ENCODE data around the gene ASH1L.

Gene ASH1L

DNA sequence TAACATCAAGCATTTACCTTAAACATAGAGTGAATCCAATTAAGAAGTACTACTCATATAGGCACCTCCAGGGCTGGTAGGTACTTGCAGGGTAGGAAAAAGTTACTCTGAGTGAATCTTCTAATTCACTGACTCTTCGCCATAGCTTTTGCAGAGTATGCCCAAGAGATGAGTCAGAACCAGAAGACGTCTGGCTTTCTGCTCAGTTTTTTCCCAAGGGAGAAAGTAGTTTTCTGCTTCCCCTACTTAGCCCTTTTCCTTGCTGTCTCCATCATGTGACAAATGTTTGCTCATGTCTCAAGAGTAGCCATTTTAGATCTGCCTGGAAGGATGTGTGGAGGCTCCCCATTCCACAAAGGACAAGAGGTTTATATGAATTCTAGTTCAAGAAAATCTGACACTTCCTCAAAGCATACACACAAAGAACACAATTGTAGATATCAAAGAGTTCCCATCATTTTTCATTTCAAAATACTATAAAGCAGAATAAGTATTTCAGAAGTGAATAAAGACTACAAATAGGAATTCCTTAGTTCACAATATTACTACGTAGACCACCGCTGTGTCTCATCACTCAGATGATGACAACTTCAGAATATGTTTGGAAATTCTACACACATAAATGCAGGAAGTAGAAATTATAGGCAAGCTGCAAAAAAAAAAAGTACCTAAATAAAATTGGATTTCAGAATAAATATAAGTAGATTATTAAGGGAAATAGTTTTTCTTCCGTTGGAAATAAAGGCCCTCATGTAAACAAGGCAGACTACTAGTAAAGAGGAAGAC lies 98.5 kb downstream of the ASH1L start:
- Histone ChIP-seq H3K27ac (replicated peaks) (no peak overlapping the region), H3K4me3 (replicated peaks; ENCODE audit: insufficient read depth, low read length) (no peak overlapping the region), H3K27me3 (ENCODE audit: insufficient read depth, poor library complexity, severe bottlenecking) (no peaks in the 10 kb centered on the region)
- no peak for DNase-seq (ENCODE audit: low read depth in 1 of 2, low spot score in 1 of 2)
- TF ChIP-seq REST (IDR thresholded peaks at IDR 0.05; ENCODE audit: insufficient replicate concordance, low read depth) (no peak), POLR2AphosphoS5 (IDR thresholded peaks at IDR 0.05; ENCODE audit: low read depth) (no peak), GABPA (IDR thresholded peaks at IDR 0.05; ENCODE audit: low read depth) (no peak), SPI1 (IDR thresholded peaks at IDR 0.05; ENCODE audit: borderline replicate concordance, low read depth) (no peak)
- TF ChIP-seq, protein P1, sequence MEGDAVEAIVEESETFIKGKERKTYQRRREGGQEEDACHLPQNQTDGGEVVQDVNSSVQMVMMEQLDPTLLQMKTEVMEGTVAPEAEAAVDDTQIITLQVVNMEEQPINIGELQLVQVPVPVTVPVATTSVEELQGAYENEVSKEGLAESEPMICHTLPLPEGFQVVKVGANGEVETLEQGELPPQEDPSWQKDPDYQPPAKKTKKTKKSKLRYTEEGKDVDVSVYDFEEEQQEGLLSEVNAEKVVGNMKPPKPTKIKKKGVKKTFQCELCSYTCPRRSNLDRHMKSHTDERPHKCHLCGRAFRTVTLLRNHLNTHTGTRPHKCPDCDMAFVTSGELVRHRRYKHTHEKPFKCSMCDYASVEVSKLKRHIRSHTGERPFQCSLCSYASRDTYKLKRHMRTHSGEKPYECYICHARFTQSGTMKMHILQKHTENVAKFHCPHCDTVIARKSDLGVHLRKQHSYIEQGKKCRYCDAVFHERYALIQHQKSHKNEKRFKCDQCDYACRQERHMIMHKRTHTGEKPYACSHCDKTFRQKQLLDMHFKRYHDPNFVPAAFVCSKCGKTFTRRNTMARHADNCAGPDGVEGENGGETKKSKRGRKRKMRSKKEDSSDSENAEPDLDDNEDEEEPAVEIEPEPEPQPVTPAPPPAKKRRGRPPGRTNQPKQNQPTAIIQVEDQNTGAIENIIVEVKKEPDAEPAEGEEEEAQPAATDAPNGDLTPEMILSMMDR (IDR thresholded peaks at IDR 0.05; ENCODE audit: insufficient read depth, low read length) = no peak

GRCh38 chr1:155458111-155458510 lies 104.5 kb downstream of the ASH1L start:
- no peak for DNase-seq (ENCODE audit: low read depth in 1 of 2, low spot score in 1 of 2)
- TF ChIP-seq, protein P1 (IDR thresholded peaks at IDR 0.05; ENCODE audit: insufficient read depth, low read length) = no peak
- TF ChIP-seq REST (IDR thresholded peaks at IDR 0.05; ENCODE audit: insufficient replicate concordance, low read depth) (no peak), SPI1 (IDR thresholded peaks at IDR 0.05; ENCODE audit: borderline replicate concordance, low read depth) (no peak), POLR2AphosphoS5 (IDR thresholded peaks at IDR 0.05; ENCODE audit: low read depth) (no peak), GABPA (IDR thresholded peaks at IDR 0.05; ENCODE audit: low read depth) (no peak)
- H3K4me3 ChIP-seq (replicated peaks; ENCODE audit: insufficient read depth, low read length) = no peak overlapping the region
- H3K27me3 ChIP-seq (ENCODE audit: insufficient read depth, poor library complexity, severe bottlenecking) = no peaks in the 10 kb centered on the region
- H3K27ac ChIP-seq (replicated peaks) = no peak overlapping the region

DNA sequence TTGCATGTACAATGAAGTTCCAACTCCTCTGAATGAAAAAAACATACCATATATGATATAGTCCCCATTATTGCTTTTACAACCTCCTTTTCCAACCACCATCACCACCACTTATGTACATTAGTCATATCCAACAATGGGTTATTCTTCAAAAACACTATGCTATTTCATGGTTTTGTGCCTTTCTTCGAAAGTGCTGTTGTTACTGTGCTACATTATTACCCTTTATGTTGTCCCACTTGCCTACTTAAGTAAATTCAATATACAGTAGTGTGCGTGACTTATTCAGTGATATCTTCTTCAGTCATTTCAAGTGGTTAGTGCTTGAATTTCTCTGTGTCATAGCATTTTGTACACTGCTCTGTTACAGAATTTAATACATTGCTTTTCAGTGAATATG lies 105.3 kb downstream of the ASH1L start:
- H3K4me3 ChIP-seq (replicated peaks; ENCODE audit: insufficient read depth, low read length) = no peak overlapping the region
- no peaks in the 10 kb centered on the region for H3K27me3 ChIP-seq (ENCODE audit: insufficient read depth, poor library complexity, severe bottlenecking)
- no peak overlapping the region for H3K27ac ChIP-seq (replicated peaks)
- TF ChIP-seq, protein P1 (IDR thresholded peaks at IDR 0.05; ENCODE audit: insufficient read depth, low read length) = no peak
- TF ChIP-seq SPI1 (IDR thresholded peaks at IDR 0.05; ENCODE audit: borderline replicate concordance, low read depth) = no peak
- TF ChIP-seq GABPA (IDR thresholded peaks at IDR 0.05; ENCODE audit: low read depth) = no peak
- DNase-seq (ENCODE audit: low read depth in 1 of 2, low spot score in 1 of 2) = no peak
